Type B pancreatic cell (in vitro differentiated cells): ENCODE data around the gene CCDC107. TPM values are rescaled to one million over a fixed set of nuclear protein-coding genes. Genes with fewer than 3 reads are reported as not detected.
A peak's percentile ranks its signal among the peaks of the same experiment; 100 is the strongest.

ENCODE experiments used
- DNase-seq: peaks from one replicate; pipeline ENCODE4 v3.0.0; 2021; ENCODE audit warnings: mixed read lengths; ENCODE audit not compliant: unreplicated experiment; ENCODE audit errors: extremely low spot score
- H3K27ac Mint-ChIP-seq: 2 replicates; pipeline ENCODE4 v1.8.0; 2021; ENCODE audit warnings: mild to moderate bottlenecking, mixed read lengths
- H3K27me3 Mint-ChIP-seq: 2 replicates; pipeline ENCODE4 v1.8.0; 2021; ENCODE audit warnings: mixed read lengths
- H3K36me3 Mint-ChIP-seq: 2 replicates; pipeline ENCODE4 v1.8.0; 2021; ENCODE audit warnings: mixed read lengths
- H3K4me1 Mint-ChIP-seq: one replicate; pipeline ENCODE4 v1.8.0; 2021; ENCODE audit warnings: mixed read lengths; ENCODE audit not compliant: unreplicated experiment
- H3K4me3 Mint-ChIP-seq: 2 replicates; pipeline ENCODE4 v1.8.0; 2021; ENCODE audit warnings: mild to moderate bottlenecking, mixed read lengths
- H3K9me3 Mint-ChIP-seq: 2 replicates; pipeline ENCODE4 v1.8.0; 2021; ENCODE audit warnings: mixed read lengths
- CTCF ChIP-seq: fragments of 200-600 bp; sonication (generic); conservative IDR thresholded peaks from 2 replicates; pipeline ENCODE4 v1.5.0; 2021; ENCODE audit warnings: antibody characterized with exemption, mild to moderate bottlenecking
- total RNA-seq: library from RNA; stranded (reverse); gene quantifications from 2 replicates; pipeline ENCODE4 v1.2.1, GENCODE V29; 2021; ENCODE audit warnings: low replicate concordance

Gene CCDC107
- total RNA-seq, 1 donor from 2014 or later = 17.2 TPM

DNA sequence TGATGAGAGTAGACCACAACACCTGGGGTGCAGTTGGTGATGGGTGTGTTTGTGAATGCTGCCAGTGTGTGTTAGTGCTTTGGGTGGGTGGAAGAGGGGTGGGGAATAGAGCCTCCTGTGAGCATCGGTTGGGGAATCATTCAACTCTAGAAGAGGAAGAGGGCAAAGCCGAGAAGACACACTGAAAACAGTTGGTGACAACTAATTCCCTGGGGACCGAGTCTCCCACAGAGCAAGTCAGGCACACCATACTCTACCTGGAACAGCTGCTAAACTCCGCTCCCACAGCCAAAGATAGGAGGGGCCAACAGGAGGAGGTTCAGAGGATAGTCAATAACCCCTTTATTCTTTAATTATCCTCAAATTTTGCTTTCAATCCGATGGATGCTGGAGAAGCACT is 8.5 kb downstream of the CCDC107 start:
- Mint-ChIP-seq H3K36me3 (no peaks in the 10 kb centered on the region), H3K4me1 (peaks cover 48% of the 10 kb centered on the region), H3K27ac (peak overlapping the region; percentile 67), H3K27me3 (no peaks in the 10 kb centered on the region), H3K9me3 (no peaks in the 10 kb centered on the region), H3K4me3 (no peak overlapping the region)
- DNase-seq = no peak
- TF ChIP-seq CTCF = no peak

DNA sequence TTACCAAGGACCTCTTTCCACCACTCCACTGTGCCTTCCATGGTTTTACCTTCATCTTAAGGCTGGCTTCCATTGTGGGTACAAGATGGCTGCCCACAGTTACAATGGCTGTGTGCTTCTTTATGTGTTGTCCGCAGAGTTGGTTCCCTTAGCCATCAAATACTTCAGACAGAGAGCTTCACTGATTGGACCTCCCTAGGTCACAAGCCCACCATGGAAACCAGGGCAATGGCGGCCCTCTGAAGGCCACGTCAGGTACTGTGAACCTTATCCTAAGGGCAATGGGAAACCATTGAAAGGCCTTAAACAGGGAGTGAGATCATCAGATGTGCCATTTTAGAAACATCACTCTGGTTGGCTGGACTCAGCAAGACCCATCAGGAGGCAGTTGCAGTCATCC is 9.8 kb downstream of the CCDC107 start:
- no peak overlapping the region for H3K4me3 Mint-ChIP-seq
- H3K27ac Mint-ChIP-seq = no peak overlapping the region
- H3K27me3 Mint-ChIP-seq = no peaks in the 10 kb centered on the region
- no peak for DNase-seq
- no peaks in the 10 kb centered on the region for H3K36me3 Mint-ChIP-seq
- peaks cover 38% of the 10 kb centered on the region for H3K4me1 Mint-ChIP-seq
- no peak for TF ChIP-seq CTCF
- H3K9me3 Mint-ChIP-seq = no peaks in the 10 kb centered on the region

GRCh38 chr9:35669331-35670145 is 11.4 kb downstream of the CCDC107 start:
- Mint-ChIP-seq H3K4me3 (no peak overlapping the region), H3K36me3 (no peaks in the 10 kb centered on the region), H3K27me3 (peaks cover 4% of the 10 kb centered on the region), H3K4me1 (peaks cover 33% of the 10 kb centered on the region), H3K27ac (peak overlapping the region; percentile 74), H3K9me3 (no peaks in the 10 kb centered on the region)
- no peak for TF ChIP-seq CTCF
- DNase-seq = no peak

- Mint-ChIP-seq H3K4me3 (peak within 1 kb of the TSS; percentile 73), H3K36me3 (no peaks in the 10 kb centered on the region), H3K9me3 (no peaks in the 10 kb centered on the region), H3K4me1 (peaks cover 31% of the 10 kb centered on the region), H3K27me3 (peaks cover 10% of the 10 kb centered on the region), H3K27ac (no peak within 1 kb of the TSS)
- DNase-seq = no peak
- TF ChIP-seq CTCF = no peak
These were observed 15.3 kb downstream of the CCDC107 start, which contains the start of gene CA9 for GRCh38 chr9:35673132-35674024. CA9 (plus strand) TSS chr9:35673928; CDS start chr9:35673960, 32 bp downstream.

DNA sequence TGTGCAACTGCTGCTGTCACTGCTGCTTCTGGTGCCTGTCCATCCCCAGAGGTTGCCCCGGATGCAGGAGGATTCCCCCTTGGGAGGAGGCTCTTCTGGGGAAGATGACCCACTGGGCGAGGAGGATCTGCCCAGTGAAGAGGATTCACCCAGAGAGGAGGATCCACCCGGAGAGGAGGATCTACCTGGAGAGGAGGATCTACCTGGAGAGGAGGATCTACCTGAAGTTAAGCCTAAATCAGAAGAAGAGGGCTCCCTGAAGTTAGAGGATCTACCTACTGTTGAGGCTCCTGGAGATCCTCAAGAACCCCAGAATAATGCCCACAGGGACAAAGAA is 15.9 kb downstream of the CCDC107 start:
- Mint-ChIP-seq H3K4me3 (no peak overlapping the region), H3K27me3 (peaks cover 10% of the 10 kb centered on the region), H3K4me1 (peaks cover 25% of the 10 kb centered on the region), H3K36me3 (no peaks in the 10 kb centered on the region), H3K27ac (no peak overlapping the region), H3K9me3 (no peaks in the 10 kb centered on the region)
- no peak for TF ChIP-seq CTCF
- DNase-seq = no peak
